NCI-H510A (cell line): ENCODE results near the gene PFN3.

Experiments
- DNase-seq: peaks from one replicate; lab custom pipeline; 2025; lab: John Stamatoyannopoulos, UW

The PFN3 gene

GRCh38 chr5:177359451-177359851 is 41.0 kb downstream of the PFN3 start:
- DNase-seq = no peak

- DNase-seq = no peak
Measured at GRCh38 chr5:177358370-177358819, 42.1 kb downstream of the PFN3 start.

GRCh38 chr5:177357459-177358351 is 42.8 kb downstream of the PFN3 start, which contains the start of gene RGS14:
Gene RGS14 (plus strand): TSS chr5:177357924. CDS start chr5:177358025, 101 bp downstream.
- peak; percentile 28 for DNase-seq

- DNase-seq = no peak
Measured at GRCh38 chr5:177357146-177357458, 43.4 kb downstream of the PFN3 start.

- DNase-seq = no peak
Measured at GRCh38 chr5:177356746-177357145, 43.7 kb downstream of the PFN3 start.

GRCh38 chr5:177355868-177356168 is 44.6 kb downstream of the PFN3 start:
- no peak for DNase-seq

GRCh38 chr5:177355162-177355867 is 45.1 kb downstream of the PFN3 start:
- DNase-seq = no peak

GRCh38 chr5:177354711-177355110 is 45.8 kb downstream of the PFN3 start:
- DNase-seq = no peak

GRCh38 chr5:177354256-177354655 is 46.2 kb downstream of the PFN3 start:
- DNase-seq = no peak

- DNase-seq = no peak
Measured at GRCh38 chr5:177353093-177353492, 47.4 kb downstream of the PFN3 start.

GRCh38 chr5:177351392-177352329 is 48.8 kb downstream of the PFN3 start, which contains the start of gene LMAN2:
Gene LMAN2 (minus strand): TSS chr5:177351668. CDS start chr5:177351647, 21 bp downstream.
- DNase-seq = peak; percentile 92

GRCh38 chr5:177350776-177351391 is 49.6 kb downstream of the PFN3 start:
- DNase-seq = no peak
